GM12878 (cell line): ENCODE results near the gene SRPK2. TPM values are rescaled to one million over a fixed set of nuclear protein-coding genes. Genes with fewer than 3 reads are reported as not detected.

Experiments
- ATAC-seq: fragments of 200-7000 bp; cut with Tn5 transposase; 3 replicates; pipeline ENCODE4 v1.9.1; 2020; ENCODE audit warnings: mild to moderate bottlenecking, moderate library complexity
- BruUV-seq: library from RNA; stranded (reverse); fragments of 400-500 nt; replicated peaks from 2 replicates; lab custom pipeline; 2021; lab: Mats Ljungman, UMichigan
- CTCF ChIA-PET: fragments of 300-600 bp; sonication (Branson Sonifier 250); formaldehyde crosslinking; extraction: SDS; loops from one replicate; lab custom pipeline; 2021; ENCODE audit warnings: inconsistent platforms; lab: Yijun Ruan, JAX
- POLR2A ChIA-PET: fragments of 350-600 bp; formaldehyde crosslinking; extraction: SDS; loops from one replicate; lab custom pipeline; 2021; ENCODE audit warnings: inconsistent platforms; lab: Charles Lee
- RAD21 ChIA-PET: fragments of 300-600 bp; sonication (Branson Sonifier 250); formaldehyde crosslinking; loops from one replicate; lab custom pipeline; 2023; ENCODE audit warnings: antibody characterized with exemption; ENCODE audit not compliant: unreplicated experiment; lab: Charles Lee
- SMC1A ChIA-PET: fragments of 300-600 bp; sonication (Branson Sonifier 250); formaldehyde crosslinking; loops from one replicate; lab custom pipeline; 2023; ENCODE audit not compliant: unreplicated experiment, uncharacterized antibody; lab: Charles Lee
- DNase-seq: peaks from one replicate; pipeline ENCODE4 v3.0.0-alpha.2; 2011; ENCODE audit warnings: low read depth, low spot score
- FAIRE-seq: peaks from 3 replicates; lab custom pipeline; 2011; peaks lifted over from hg19 to GRCh38; lab: Jason Lieb, UNC
- H2AFZ ChIP-seq: 2 replicates; pipeline ENCODE4 v1.6.0; 2011; ENCODE audit warnings: low read depth, low read length, control low read depth; ENCODE audit not compliant: control insufficient read depth
- H3K27ac ChIP-seq: 2 replicates; pipeline ENCODE4 v1.5.1; 2011; ENCODE audit warnings: control low read depth; ENCODE audit not compliant: control insufficient read depth, insufficient read depth
- H3K27me3 ChIP-seq, 2 experiments: replicated peaks in 1 of 2; 2 replicates each; pipeline versions ENCODE4 v1.6.0 to v1.6.1; 2011; ENCODE audit warnings: low read length in 1 of 2; ENCODE audit not compliant: control insufficient read depth in 2 of 2, insufficient read depth in 2 of 2
- H3K36me3 ChIP-seq, 2 experiments: 2 replicates each; pipeline ENCODE4 v1.5.1; 2011; ENCODE audit warnings: low read length in 1 of 2; ENCODE audit not compliant: control insufficient read depth in 2 of 2, insufficient read depth in 2 of 2
- H3K4me1 ChIP-seq: 2 replicates; pipeline ENCODE4 v1.6.1; 2011; ENCODE audit warnings: mild to moderate bottlenecking, low read length, moderate library complexity, mixed read lengths; ENCODE audit not compliant: control insufficient read depth, insufficient read depth
- H3K4me2 ChIP-seq: 2 replicates; pipeline ENCODE4 v1.6.0; 2011; ENCODE audit warnings: control low read depth; ENCODE audit not compliant: control insufficient read depth, insufficient read depth
- H3K4me3 ChIP-seq: fragments of 200-600 bp; sonication (generic); 2 replicates; pipeline ENCODE4 v1.5.1; 2016
- H3K79me2 ChIP-seq: 2 replicates; pipeline ENCODE4 v1.6.0; 2011; ENCODE audit warnings: low read length; ENCODE audit not compliant: control insufficient read depth, insufficient read depth
- H3K9ac ChIP-seq: 2 replicates; pipeline ENCODE4 v1.8.0; 2011; ENCODE audit warnings: low read length, control low read depth, mixed read lengths; ENCODE audit not compliant: control insufficient read depth, insufficient read depth
- H3K9me3 ChIP-seq: replicated peaks from 3 replicates; pipeline ENCODE4 v1.5.1; 2011; ENCODE audit warnings: mild to moderate bottlenecking, low read length; ENCODE audit not compliant: control insufficient read depth, insufficient read depth
- H4K20me1 ChIP-seq: 2 replicates; pipeline ENCODE4 v1.6.0; 2011; ENCODE audit not compliant: control insufficient read depth, insufficient read depth
- CBX5 ChIP-seq: sonication (generic); IDR thresholded peaks from 2 replicates; pipeline ENCODE4 v1.6.1; 2016; ENCODE audit warnings: low read depth, moderate library complexity, mild to moderate bottlenecking, inconsistent platforms
- MTA3 ChIP-seq: IDR thresholded peaks from 2 replicates; pipeline ENCODE4 v1.6.1; 2012; ENCODE audit warnings: low read length, inconsistent platforms, borderline replicate concordance
- RBBP5 ChIP-seq: fragments of 200-600 bp; sonication (generic); conservative IDR thresholded peaks from 2 replicates; pipeline ENCODE4 v1.6.1; 2016
- YBX1 ChIP-seq: fragments of 450-650 bp; IDR thresholded peaks from 2 replicates; pipeline ENCODE4 v1.6.1; 2016; ENCODE audit warnings: antibody characterized with exemption
- ZBED1 ChIP-seq: IDR thresholded peaks from 2 replicates; pipeline ENCODE4 v1.6.1; 2016; ENCODE audit warnings: borderline replicate concordance
- WGBS: methylation state at CpG from one replicate; pipeline ENCODE4 v1.1.6; 2016; ENCODE audit warnings: low lambda C conversion rate; ENCODE audit not compliant: insufficient replicate concordance, insufficient coverage; ENCODE audit errors: missing lambda C conversion rate; 5-methylcytosine and 5-hydroxymethylcytosine counted together
- in situ Hi-C: fragments of 300-500 bp; cut with MboI; formaldehyde crosslinking; loops from 9 replicates; pipeline ENCODE4 v1.14.3; 2018; ENCODE audit warnings: mixed read lengths
- intact Hi-C: fragments of 100-400 bp; cut with micrococcal nuclease; formaldehyde crosslinking; loops from one replicate; pipeline ENCODE4 v1.14.2; 2022; ENCODE audit not compliant: unreplicated experiment
- polyA plus RNA-seq, 11 experiments: library from polyadenylated mRNA; depleted of rRNA in 4 of 11; unstranded in 6 of 11; stranded (reverse) in 5 of 11; fragments of >200 nt; fragmentation: Nextera tagmentation in 4 of 11; fragmentation: Illumina TruSeq in 1 of 11; extraction: Ambion mirVana in 4 of 11; extraction: Trizol in 1 of 11; gene quantifications; 1 replicate in 1 of 11; 2 replicates in 10 of 11; pipeline versions ENCODE4 v1.2.1 to v1.2.3, GENCODE V29; 2011 to 2016; ENCODE audit warnings: inconsistent platforms in 2 of 11, missing spikeins in 2 of 11, low read depth in 1 of 11
- total RNA-seq, 4 experiments: library from RNA; depleted of rRNA in 3 of 4; stranded (reverse); fragments of >200 nt in 3 of 4; fragmentation: Illumina TruSeq in 1 of 4; extraction: Trizol in 1 of 4; gene quantifications; 2 replicates each; pipeline versions ENCODE4 v1.2.1 to v1.2.3, GENCODE V29; 2013 to 2021
- TF ChIP-seq, protein P1 (sequence below): fragments of 450-650 bp; formaldehyde crosslinking; IDR thresholded peaks from 2 replicates; pipeline ENCODE4 v1.5.0; 2022; ENCODE audit warnings: mild to moderate bottlenecking, missing genetic modification characterization
- TF ChIP-seq, protein P2 (sequence below): IDR thresholded peaks from 2 replicates; pipeline ENCODE4 v1.6.1; 2012; ENCODE audit warnings: low read depth, low read length, improper control_type of control experiment
- TF ChIP-seq, protein P3 (sequence below): IDR thresholded peaks from 2 replicates; pipeline ENCODE4 v1.6.1; 2011; ENCODE audit warnings: low read depth, mild to moderate bottlenecking, low read length, moderate library complexity, borderline replicate concordance; ENCODE audit errors: extremely low read depth
- TF ChIP-seq, protein P4 (sequence below): fragments of 450-650 bp; IDR thresholded peaks from 2 replicates; pipeline ENCODE4 v1.6.1; 2016; ENCODE audit warnings: mild to moderate bottlenecking
- TF ChIP-seq, protein P5 (sequence below): IDR thresholded peaks from 2 replicates; pipeline ENCODE4 v1.6.1; 2011; ENCODE audit warnings: mild to moderate bottlenecking, low read depth, low read length, moderate library complexity; ENCODE audit not compliant: insufficient replicate concordance

SRPK2 gene
- total and polyA plus RNA-seq, 10 of the 15 experiments (the other 5 are each of a cell fraction or from before 2014, with no cell fraction given) = 13.2 to 32.8 (median 24.5) TPM

DNA sequence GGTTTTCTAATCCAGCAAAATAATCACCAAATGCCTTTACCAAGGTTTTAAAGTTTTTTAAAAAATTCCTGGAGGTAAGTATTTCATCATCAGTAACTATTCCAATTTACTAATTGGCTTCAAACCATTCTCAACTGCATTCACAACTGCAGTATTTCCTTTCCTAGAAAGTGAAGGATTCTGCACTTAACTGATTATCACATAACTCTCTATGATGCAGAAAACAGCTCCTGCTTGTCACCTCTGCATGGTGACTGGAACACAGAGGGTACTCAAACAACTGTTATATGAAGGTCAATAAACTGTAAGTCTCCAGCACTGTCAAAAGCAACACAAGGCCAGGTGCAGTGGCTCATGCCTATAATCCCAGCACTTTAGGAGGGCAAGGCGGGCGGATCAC is 42.6 kb downstream of the SRPK2 start (continued):
- TF ChIP-seq, protein P1, sequence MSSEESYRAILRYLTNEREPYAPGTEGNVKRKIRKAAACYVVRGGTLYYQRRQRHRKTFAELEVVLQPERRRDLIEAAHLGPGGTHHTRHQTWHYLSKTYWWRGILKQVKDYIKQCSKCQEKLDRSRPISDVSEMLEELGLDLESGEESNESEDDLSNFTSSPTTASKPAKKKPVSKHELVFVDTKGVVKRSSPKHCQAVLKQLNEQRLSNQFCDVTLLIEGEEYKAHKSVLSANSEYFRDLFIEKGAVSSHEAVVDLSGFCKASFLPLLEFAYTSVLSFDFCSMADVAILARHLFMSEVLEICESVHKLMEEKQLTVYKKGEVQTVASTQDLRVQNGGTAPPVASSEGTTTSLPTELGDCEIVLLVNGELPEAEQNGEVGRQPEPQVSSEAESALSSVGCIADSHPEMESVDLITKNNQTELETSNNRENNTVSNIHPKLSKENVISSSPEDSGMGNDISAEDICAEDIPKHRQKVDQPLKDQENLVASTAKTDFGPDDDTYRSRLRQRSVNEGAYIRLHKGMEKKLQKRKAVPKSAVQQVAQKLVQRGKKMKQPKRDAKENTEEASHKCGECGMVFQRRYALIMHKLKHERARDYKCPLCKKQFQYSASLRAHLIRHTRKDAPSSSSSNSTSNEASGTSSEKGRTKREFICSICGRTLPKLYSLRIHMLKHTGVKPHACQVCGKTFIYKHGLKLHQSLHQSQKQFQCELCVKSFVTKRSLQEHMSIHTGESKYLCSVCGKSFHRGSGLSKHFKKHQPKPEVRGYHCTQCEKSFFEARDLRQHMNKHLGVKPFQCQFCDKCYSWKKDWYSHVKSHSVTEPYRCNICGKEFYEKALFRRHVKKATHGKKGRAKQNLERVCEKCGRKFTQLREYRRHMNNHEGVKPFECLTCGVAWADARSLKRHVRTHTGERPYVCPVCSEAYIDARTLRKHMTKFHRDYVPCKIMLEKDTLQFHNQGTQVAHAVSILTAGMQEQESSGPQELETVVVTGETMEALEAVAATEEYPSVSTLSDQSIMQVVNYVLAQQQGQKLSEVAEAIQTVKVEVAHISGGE (CRISPR knock-in tag) = no peak
- TF ChIP-seq, protein P2, sequence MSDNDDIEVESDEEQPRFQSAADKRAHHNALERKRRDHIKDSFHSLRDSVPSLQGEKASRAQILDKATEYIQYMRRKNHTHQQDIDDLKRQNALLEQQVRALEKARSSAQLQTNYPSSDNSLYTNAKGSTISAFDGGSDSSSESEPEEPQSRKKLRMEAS = no peak
- no peak for TF ChIP-seq RBBP5

DNA sequence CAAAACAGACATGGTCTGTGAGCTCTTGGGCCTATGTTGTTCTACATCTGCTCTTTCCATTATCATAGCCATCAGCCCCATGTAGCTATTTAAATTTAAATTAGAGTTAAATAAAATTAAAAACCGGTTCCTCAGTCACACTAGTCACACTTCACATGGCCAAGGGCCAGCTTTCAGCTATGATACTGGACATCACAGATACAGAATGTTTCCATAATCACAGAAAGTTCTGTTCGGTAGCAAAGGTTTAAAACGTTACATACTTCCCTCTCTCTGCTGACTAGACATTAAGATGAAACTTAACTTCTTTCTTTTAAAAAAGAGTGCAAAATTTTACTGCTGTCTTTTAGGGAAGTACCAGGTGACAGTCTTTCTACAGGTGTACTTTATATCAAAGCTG is 43.0 kb downstream of the SRPK2 start:
- CTCF ChIA-PET = interaction anchor here (0.7 to 1.6 kb wide), 9 partner anchors 11 to 243 kb away, joined by 3 to 5 read pairs (median 3); no protein-coding TSS in a partner anchor
- SMC1A ChIA-PET = interaction anchor here (0.5 to 2.4 kb wide), 17 partner anchors 11 to 327 kb away, joined by 3 to 9 read pairs (median 3); partner anchors contain the start of gene SRPK2
- intact Hi-C loops (no loop called here), in situ Hi-C loops (no loop called here)
- RAD21 ChIA-PET = interaction anchor here (0.6 to 2.0 kb wide), 8 partner anchors 8 to 462 kb away, joined by 3 to 7 read pairs (median 4); no protein-coding TSS in a partner anchor
- Histone ChIP-seq H3K9ac (no peak overlapping the region), H3K27me3 (no peaks in the 10 kb centered on the region), H3K27ac (peak overlapping the region; percentile 26; the same call in 1 of the 2 replicates), H3K79me2 (peaks cover 15% of the 10 kb centered on the region), H3K36me3 (no peaks in the 10 kb centered on the region), H4K20me1 (no peaks in the 10 kb centered on the region), H3K4me3 (no peak overlapping the region), H3K9me3 (no peaks in the 10 kb centered on the region), H3K4me1 (peaks cover 12% of the 10 kb centered on the region), H3K4me2 (peak overlapping the region; percentile 47), H2AFZ (no peak overlapping the region)
- WGBS = 63% methylated on average over 3 of the region's 3 CpGs
- POLR2A ChIA-PET = interaction anchor here (1.3 to 1.5 kb wide), 2 partner anchors 9 to 15 kb away, joined by 4 to 5 read pairs; no protein-coding TSS in a partner anchor
- BruUV-seq = TSS peak; percentile 45
- ATAC-seq = peak; percentile 48
- FAIRE-seq = no peak
- no peak for DNase-seq
- TF ChIP-seq ZBED1 (no peak), YBX1 (no peak), CBX5 (no peak), MTA3 (no peak)
- TF ChIP-seq, protein P3, sequence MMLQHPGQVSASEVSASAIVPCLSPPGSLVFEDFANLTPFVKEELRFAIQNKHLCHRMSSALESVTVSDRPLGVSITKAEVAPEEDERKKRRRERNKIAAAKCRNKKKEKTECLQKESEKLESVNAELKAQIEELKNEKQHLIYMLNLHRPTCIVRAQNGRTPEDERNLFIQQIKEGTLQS = no peak
- TF ChIP-seq, protein P1 (CRISPR knock-in tag) = no peak
- TF ChIP-seq, protein P4, sequence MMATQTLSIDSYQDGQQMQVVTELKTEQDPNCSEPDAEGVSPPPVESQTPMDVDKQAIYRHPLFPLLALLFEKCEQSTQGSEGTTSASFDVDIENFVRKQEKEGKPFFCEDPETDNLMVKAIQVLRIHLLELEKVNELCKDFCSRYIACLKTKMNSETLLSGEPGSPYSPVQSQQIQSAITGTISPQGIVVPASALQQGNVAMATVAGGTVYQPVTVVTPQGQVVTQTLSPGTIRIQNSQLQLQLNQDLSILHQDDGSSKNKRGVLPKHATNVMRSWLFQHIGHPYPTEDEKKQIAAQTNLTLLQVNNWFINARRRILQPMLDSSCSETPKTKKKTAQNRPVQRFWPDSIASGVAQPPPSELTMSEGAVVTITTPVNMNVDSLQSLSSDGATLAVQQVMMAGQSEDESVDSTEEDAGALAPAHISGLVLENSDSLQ = no peak
- TF ChIP-seq, protein P5, sequence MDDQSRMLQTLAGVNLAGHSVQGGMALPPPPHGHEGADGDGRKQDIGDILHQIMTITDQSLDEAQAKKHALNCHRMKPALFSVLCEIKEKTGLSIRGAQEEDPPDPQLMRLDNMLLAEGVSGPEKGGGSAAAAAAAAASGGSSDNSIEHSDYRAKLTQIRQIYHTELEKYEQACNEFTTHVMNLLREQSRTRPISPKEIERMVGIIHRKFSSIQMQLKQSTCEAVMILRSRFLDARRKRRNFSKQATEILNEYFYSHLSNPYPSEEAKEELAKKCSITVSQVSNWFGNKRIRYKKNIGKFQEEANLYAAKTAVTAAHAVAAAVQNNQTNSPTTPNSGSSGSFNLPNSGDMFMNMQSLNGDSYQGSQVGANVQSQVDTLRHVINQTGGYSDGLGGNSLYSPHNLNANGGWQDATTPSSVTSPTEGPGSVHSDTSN = no peak
